ENCODE measurements around the gene CNOT4.

Gene CNOT4

GRCh38 chr7:135519233-135519688 is 9.4 kb upstream of the CNOT4 start:
- CTCF ChIA-PET, result interaction anchor here (0.6 kb wide), 1 partner anchor 240 kb away, joined by 6 read pairs; no protein-coding TSS in a partner anchor
- DNase-seq (ENCODE audit: extremely low spot score), result no peak
- TF ChIP-seq HDGF (IDR thresholded peaks at IDR 0.05; ENCODE audit: borderline replicate concordance) (no peak), LEF1 (IDR thresholded peaks at IDR 0.05; ENCODE audit: borderline replicate concordance) (no peak), BHLHE40 (IDR thresholded peaks at IDR 0.05; ENCODE audit: borderline replicate concordance) (no peak), SUZ12 (IDR thresholded peaks at IDR 0.05) (no peak), FOXK2 (IDR thresholded peaks at IDR 0.05) (no peak), ELF4 (IDR thresholded peaks at IDR 0.05) (no peak), TARDBP (IDR thresholded peaks at IDR 0.05) (no peak), NFRKB (IDR thresholded peaks at IDR 0.05) (no peak), FOXM1 (IDR thresholded peaks at IDR 0.05; ENCODE audit: borderline replicate concordance) (no peak), L3MBTL2 (conservative IDR thresholded peaks at IDR 0.05) (no peak), CTBP1 (IDR thresholded peaks at IDR 0.05; ENCODE audit: borderline replicate concordance) (no peak), FOXA1 (IDR thresholded peaks at IDR 0.05) (no peak), PKNOX1 (IDR thresholded peaks at IDR 0.05) (no peak), ARNT (IDR thresholded peaks at IDR 0.05) (no peak), SP1 (IDR thresholded peaks at IDR 0.05) (no peak), ZNF384 (IDR thresholded peaks at IDR 0.05) (no peak)
- POLR2A ChIA-PET, result interaction anchor here (0.6 kb wide), 1 partner anchor 30 kb away, joined by 3 read pairs; no protein-coding TSS in a partner anchor

GRCh38 chr7:135518748-135519147 is 8.8 kb upstream of the CNOT4 start:
- no peak for TF ChIP-seq SUZ12 (IDR thresholded peaks at IDR 0.05)
- TF ChIP-seq LEF1 (IDR thresholded peaks at IDR 0.05; ENCODE audit: borderline replicate concordance), result no peak
- no peak for TF ChIP-seq L3MBTL2 (conservative IDR thresholded peaks at IDR 0.05)
- TF ChIP-seq HDGF (IDR thresholded peaks at IDR 0.05; ENCODE audit: borderline replicate concordance), result no peak
- no peak for DNase-seq (ENCODE audit: extremely low spot score)
- CTCF ChIA-PET, result no interaction called here
- POLR2A ChIA-PET, result no interaction called here

- TF ChIP-seq NFRKB (IDR thresholded peaks at IDR 0.05) (no peak), PKNOX1 (IDR thresholded peaks at IDR 0.05) (no peak), FOXA1 (IDR thresholded peaks at IDR 0.05) (no peak), ELF4 (IDR thresholded peaks at IDR 0.05) (no peak), FOXM1 (IDR thresholded peaks at IDR 0.05; ENCODE audit: borderline replicate concordance) (no peak), CTBP1 (IDR thresholded peaks at IDR 0.05; ENCODE audit: borderline replicate concordance) (no peak), BHLHE40 (IDR thresholded peaks at IDR 0.05; ENCODE audit: borderline replicate concordance) (no peak), SUZ12 (IDR thresholded peaks at IDR 0.05) (no peak), FOXK2 (IDR thresholded peaks at IDR 0.05) (no peak), LEF1 (IDR thresholded peaks at IDR 0.05; ENCODE audit: borderline replicate concordance) (no peak), TARDBP (IDR thresholded peaks at IDR 0.05) (no peak), HDGF (IDR thresholded peaks at IDR 0.05; ENCODE audit: borderline replicate concordance) (no peak), ARNT (IDR thresholded peaks at IDR 0.05) (no peak), L3MBTL2 (conservative IDR thresholded peaks at IDR 0.05) (no peak), ZNF384 (IDR thresholded peaks at IDR 0.05) (no peak), SP1 (IDR thresholded peaks at IDR 0.05) (no peak)
- POLR2A ChIA-PET, result interaction anchor here (0.7 kb wide), 1 partner anchor 329 kb away, joined by 3 read pairs; no protein-coding TSS in a partner anchor
- no peak for DNase-seq (ENCODE audit: extremely low spot score)
- CTCF ChIA-PET, result no interaction called here
Measured at GRCh38 chr7:135517060-135517459, 7.2 kb upstream of the CNOT4 start.

- TF ChIP-seq PKNOX1 (IDR thresholded peaks at IDR 0.05) (no peak), HDGF (IDR thresholded peaks at IDR 0.05; ENCODE audit: borderline replicate concordance) (no peak), LEF1 (IDR thresholded peaks at IDR 0.05; ENCODE audit: borderline replicate concordance) (no peak), SP1 (IDR thresholded peaks at IDR 0.05) (no peak), L3MBTL2 (conservative IDR thresholded peaks at IDR 0.05) (no peak), SUZ12 (IDR thresholded peaks at IDR 0.05) (no peak), ZNF384 (IDR thresholded peaks at IDR 0.05) (no peak), FOXM1 (IDR thresholded peaks at IDR 0.05; ENCODE audit: borderline replicate concordance) (no peak), BHLHE40 (IDR thresholded peaks at IDR 0.05; ENCODE audit: borderline replicate concordance) (no peak), FOXK2 (IDR thresholded peaks at IDR 0.05) (no peak), ELF4 (IDR thresholded peaks at IDR 0.05) (no peak), FOXA1 (IDR thresholded peaks at IDR 0.05) (no peak), NFRKB (IDR thresholded peaks at IDR 0.05) (no peak), CTBP1 (IDR thresholded peaks at IDR 0.05; ENCODE audit: borderline replicate concordance) (no peak), ARNT (IDR thresholded peaks at IDR 0.05) (no peak), TARDBP (IDR thresholded peaks at IDR 0.05) (no peak)
- CTCF ChIA-PET, result no interaction called here
- POLR2A ChIA-PET, result interaction anchor here (0.6 kb wide), 1 partner anchor 148 kb away, joined by 3 read pairs; no protein-coding TSS in a partner anchor
- no peak for DNase-seq (ENCODE audit: extremely low spot score)
Measured at GRCh38 chr7:135514856-135515255, 5.0 kb upstream of the CNOT4 start.

- peak; percentile 69 for DNase-seq (ENCODE audit: extremely low spot score)
- ChIA-PET POLR2A (interaction anchor here (1.0 kb wide), 1 partner anchor 46 kb away, joined by 3 read pairs; the partner anchor contains the start of gene NUP205), CTCF (no interaction called here)
- no peak for TF ChIP-seq ARNT (IDR thresholded peaks at IDR 0.05)
- TF ChIP-seq HDGF (IDR thresholded peaks at IDR 0.05; ENCODE audit: borderline replicate concordance), result no peak
- peak; percentile 70 for TF ChIP-seq PKNOX1 (IDR thresholded peaks at IDR 0.05)
Measured at GRCh38 chr7:135512135-135512887, 2.4 kb upstream of the CNOT4 start.
